HEK293 (cell line): ENCODE results near the gene ADH4.

Source experiments
- CTCF ChIA-PET: fragments of 350-600 bp; formaldehyde crosslinking; extraction: SDS; loops from one replicate; lab custom pipeline; 2021; ENCODE audit warnings: antibody characterized with exemption; lab: Yijun Ruan, JAX
- POLR2A ChIA-PET: fragments of 300-600 bp; formaldehyde crosslinking; extraction: SDS; loops from one replicate; lab custom pipeline; 2020; ENCODE audit warnings: antibody characterized with exemption, inconsistent platforms; lab: Yijun Ruan, JAX
- H3K27ac ChIP-seq: fragments of 200-500 bp; sonication (Bioruptor generic); 2 replicates; pipeline ENCODE4 v1.5.1; 2014; ENCODE audit warnings: low read depth, low read length, control low read depth, inconsistent platforms; ENCODE audit errors: extremely low read depth
- H3K36me3 ChIP-seq, 2 experiments: fragments of 200-500 bp in 1 of 2; sonication (Bioruptor generic) in 1 of 2; 1 replicate in 1 of 2; 2 replicates in 1 of 2; pipeline ENCODE4 v1.5.1; 2014 to 2017; ENCODE audit warnings: inconsistent platforms in 2 of 2, low read length in 2 of 2; ENCODE audit not compliant: control insufficient read depth in 2 of 2, insufficient read depth in 1 of 2
- H3K4me1 ChIP-seq: fragments of 200-500 bp; sonication (Bioruptor generic); 2 replicates; pipeline ENCODE4 v1.5.1; 2014; ENCODE audit warnings: mild to moderate bottlenecking, low read length, inconsistent platforms; ENCODE audit not compliant: control insufficient read depth, insufficient read depth
- H3K4me3 ChIP-seq: 2 replicates; pipeline ENCODE4 v1.5.1; 2011; ENCODE audit warnings: low read depth, mild to moderate bottlenecking, control low read depth, low read length, moderate library complexity
- H3K9me3 ChIP-seq: fragments of 200-500 bp; sonication (Bioruptor generic); 2 replicates; pipeline ENCODE4 v1.5.1; 2014; ENCODE audit warnings: low read depth, low read length, inconsistent platforms; ENCODE audit not compliant: control insufficient read depth, insufficient read depth
- AEBP2 ChIP-seq: fragments of 450-650 bp; formaldehyde crosslinking; IDR thresholded peaks from 2 replicates; pipeline ENCODE4 v1.5.1; 2016; ENCODE audit warnings: missing biosample characterization, missing genetic modification characterization, borderline replicate concordance
- BCL11A ChIP-seq: fragments of 450-650 bp; formaldehyde crosslinking; IDR thresholded peaks from 2 replicates; pipeline ENCODE4 v1.5.1; 2016; ENCODE audit warnings: low read depth, missing biosample characterization, missing genetic modification characterization
- BCL11B ChIP-seq: fragments of 450-650 bp; formaldehyde crosslinking; IDR thresholded peaks from 2 replicates; pipeline ENCODE4 v1.5.1; 2016; ENCODE audit warnings: low read depth, missing biosample characterization, missing genetic modification characterization
- GLI4 ChIP-seq: fragments of 450-650 bp; formaldehyde crosslinking; IDR thresholded peaks from 2 replicates; pipeline ENCODE4 v1.5.1; 2016; ENCODE audit warnings: missing biosample characterization, missing genetic modification characterization
- HOXA7 ChIP-seq: sonication (generic); formaldehyde crosslinking; IDR thresholded peaks from 2 replicates; pipeline ENCODE4 v1.8.1; 2022; ENCODE audit warnings: missing genetic modification reagents, borderline replicate concordance
- KLF1 ChIP-seq: fragments of 450-650 bp; formaldehyde crosslinking; IDR thresholded peaks from 2 replicates; pipeline ENCODE4 v1.5.1; 2016; ENCODE audit warnings: missing biosample characterization, missing genetic modification characterization
- OVOL3 ChIP-seq: fragments of 450-650 bp; formaldehyde crosslinking; IDR thresholded peaks from 2 replicates; pipeline ENCODE4 v1.5.1; 2016; ENCODE audit warnings: missing biosample characterization, missing genetic modification characterization
- PATZ1 ChIP-seq: fragments of 450-650 bp; formaldehyde crosslinking; IDR thresholded peaks from 2 replicates; pipeline ENCODE4 v1.5.1; 2016; ENCODE audit warnings: missing biosample characterization, missing genetic modification characterization
- RBAK ChIP-seq: fragments of 450-650 bp; formaldehyde crosslinking; IDR thresholded peaks from 2 replicates; pipeline ENCODE4 v1.5.1; 2016; ENCODE audit warnings: missing biosample characterization, missing genetic modification characterization
- ZBTB17 ChIP-seq: fragments of 450-650 bp; formaldehyde crosslinking; IDR thresholded peaks from 2 replicates; pipeline ENCODE4 v1.5.1; 2016; ENCODE audit warnings: missing biosample characterization, missing genetic modification characterization
- ZBTB20 ChIP-seq: fragments of 450-650 bp; formaldehyde crosslinking; IDR thresholded peaks from 2 replicates; pipeline ENCODE4 v1.5.1; 2016; ENCODE audit warnings: missing biosample characterization, missing genetic modification characterization
- ZBTB21 ChIP-seq: fragments of 450-650 bp; formaldehyde crosslinking; IDR thresholded peaks from 2 replicates; pipeline ENCODE4 v1.5.1; 2017; ENCODE audit warnings: missing biosample characterization, missing genetic modification characterization
- ZEB2 ChIP-seq: fragments of 450-650 bp; formaldehyde crosslinking; IDR thresholded peaks from 2 replicates; pipeline ENCODE4 v1.5.1; 2016; ENCODE audit warnings: missing biosample characterization, missing genetic modification characterization
- ZFP3 ChIP-seq: fragments of 450-650 bp; formaldehyde crosslinking; IDR thresholded peaks from 2 replicates; pipeline ENCODE4 v1.5.1; 2016; ENCODE audit warnings: low read depth, missing biosample characterization, missing genetic modification characterization
- ZFP41 ChIP-seq: fragments of 450-650 bp; formaldehyde crosslinking; IDR thresholded peaks from 2 replicates; pipeline ENCODE4 v1.5.1; 2016; ENCODE audit warnings: missing biosample characterization, missing genetic modification characterization, borderline replicate concordance
- ZFP69B ChIP-seq: fragments of 450-650 bp; formaldehyde crosslinking; IDR thresholded peaks from 2 replicates; pipeline ENCODE4 v1.5.1; 2016; ENCODE audit warnings: missing biosample characterization, missing genetic modification characterization
- ZNF16 ChIP-seq: fragments of 450-650 bp; formaldehyde crosslinking; IDR thresholded peaks from 2 replicates; pipeline ENCODE4 v1.5.1; 2016; ENCODE audit warnings: low read depth, missing biosample characterization, missing genetic modification characterization
- ZNF175 ChIP-seq: fragments of 450-650 bp; formaldehyde crosslinking; IDR thresholded peaks from 2 replicates; pipeline ENCODE4 v1.5.1; 2016; ENCODE audit warnings: missing biosample characterization, missing genetic modification characterization
- ZNF202 ChIP-seq: fragments of 450-650 bp; formaldehyde crosslinking; IDR thresholded peaks from 2 replicates; pipeline ENCODE4 v1.5.1; 2016; ENCODE audit warnings: missing biosample characterization, missing genetic modification characterization, borderline replicate concordance
- ZNF248 ChIP-seq: fragments of 450-650 bp; formaldehyde crosslinking; IDR thresholded peaks from 2 replicates; pipeline ENCODE4 v1.5.1; 2017; ENCODE audit warnings: missing biosample characterization, missing genetic modification characterization
- ZNF274 ChIP-seq, 2 experiments: fragments of 200-500 bp in 1 of 2; fragments of 450-650 bp in 1 of 2; sonication (Bioruptor generic) in 1 of 2; formaldehyde crosslinking in 1 of 2; IDR thresholded peaks; 2 replicates each; pipeline versions ENCODE4 v1.5.1 to v1.6.1; 2014 to 2016; ENCODE audit warnings: borderline replicate concordance in 1 of 2, inconsistent platforms in 1 of 2, low read length in 1 of 2, missing biosample characterization in 1 of 2, missing genetic modification characterization in 1 of 2
- ZNF433 ChIP-seq: fragments of 450-650 bp; formaldehyde crosslinking; IDR thresholded peaks from 2 replicates; pipeline ENCODE4 v1.5.1; 2016; ENCODE audit warnings: missing biosample characterization, missing genetic modification characterization, low read depth
- ZNF600 ChIP-seq: fragments of 450-650 bp; formaldehyde crosslinking; IDR thresholded peaks from 2 replicates; pipeline ENCODE4 v1.5.1; 2016; ENCODE audit warnings: missing biosample characterization, missing genetic modification characterization
- ZNF639 ChIP-seq: fragments of 450-650 bp; formaldehyde crosslinking; IDR thresholded peaks from 2 replicates; pipeline ENCODE4 v1.5.1; 2016; ENCODE audit warnings: missing biosample characterization, missing genetic modification characterization
- ZNF645 ChIP-seq: fragments of 450-650 bp; formaldehyde crosslinking; IDR thresholded peaks from 2 replicates; pipeline ENCODE4; 2016; ENCODE audit warnings: missing biosample characterization, missing genetic modification characterization
- ZNF654 ChIP-seq: fragments of 450-650 bp; formaldehyde crosslinking; IDR thresholded peaks from 2 replicates; pipeline ENCODE4 v1.5.1; 2016; ENCODE audit warnings: low read depth, missing biosample characterization, missing genetic modification characterization
- ZNF664 ChIP-seq: fragments of 450-650 bp; formaldehyde crosslinking; IDR thresholded peaks from 2 replicates; pipeline ENCODE4 v1.5.1; 2016; ENCODE audit warnings: missing biosample characterization, missing genetic modification characterization
- ZSCAN16 ChIP-seq: fragments of 450-650 bp; formaldehyde crosslinking; IDR thresholded peaks from 2 replicates; pipeline ENCODE4 v1.5.1; 2016; ENCODE audit warnings: missing biosample characterization, missing genetic modification characterization
- ZSCAN18 ChIP-seq: fragments of 450-650 bp; formaldehyde crosslinking; IDR thresholded peaks from 2 replicates; pipeline ENCODE4 v1.5.1; 2016; ENCODE audit warnings: missing biosample characterization, missing genetic modification characterization

The ADH4 gene

GRCh38 chr4:99149426-99150019 lies 5.4 kb upstream of the ADH4 start:
- Histone ChIP-seq H3K36me3 (no peaks in the 10 kb centered on the region), H3K9me3 (no peaks in the 10 kb centered on the region), H3K4me1 (no peaks in the 10 kb centered on the region), H3K4me3 (no peak overlapping the region), H3K27ac (no peak overlapping the region)
- CTCF ChIA-PET, result interaction anchor here (0.6 kb wide), 1 partner anchor 425 kb away, joined by 3 read pairs; no protein-coding TSS in a partner anchor
- TF ChIP-seq ZNF248, result no peak
- TF ChIP-seq ZNF600 (tag by site-specific recombination), result no peak
- no peak for TF ChIP-seq RBAK (tag by site-specific recombination)
- TF ChIP-seq ZNF664 (tag by site-specific recombination), result no peak
- TF ChIP-seq ZNF639 (tag by site-specific recombination), result no peak
- TF ChIP-seq ZFP69B (tag by site-specific recombination), result no peak
- TF ChIP-seq ZNF202 (tag by site-specific recombination), result no peak
- no peak for TF ChIP-seq KLF1 (tag by site-specific recombination)
- no peak for TF ChIP-seq ZNF274 (IDR thresholded peaks at IDR 0.05; ENCODE audit: low read length)
- TF ChIP-seq ZNF274 (tag by site-specific recombination; IDR thresholded peaks at IDR 0.05; ENCODE audit: borderline replicate concordance), result no peak
- no peak for TF ChIP-seq ZNF175 (tag by site-specific recombination)
- TF ChIP-seq OVOL3, result no peak
- TF ChIP-seq ZSCAN16 (tag by site-specific recombination), result no peak
- no peak for TF ChIP-seq HOXA7
- TF ChIP-seq ZNF654 (tag by site-specific recombination), result no peak
- no peak for TF ChIP-seq ZNF645 (tag by site-specific recombination)
- no peak for TF ChIP-seq ZNF433 (tag by site-specific recombination)
- TF ChIP-seq ZBTB21 (tag by site-specific recombination), result no peak
- no peak for TF ChIP-seq ZBTB17 (tag by site-specific recombination)
- no peak for TF ChIP-seq ZFP41 (tag by site-specific recombination)
- no peak for TF ChIP-seq ZNF16 (tag by site-specific recombination)
- POLR2A ChIA-PET, result no interaction called here

GRCh38 chr4:99148550-99148949 lies 4.5 kb upstream of the ADH4 start:
- Histone ChIP-seq H3K9me3 (no peaks in the 10 kb centered on the region), H3K36me3 (no peaks in the 10 kb centered on the region), H3K4me3 (no peak overlapping the region), H3K27ac (no peak overlapping the region), H3K4me1 (no peaks in the 10 kb centered on the region)
- ChIA-PET POLR2A (no interaction called here), CTCF (no interaction called here)
- TF ChIP-seq AEBP2 (tag by site-specific recombination), result no peak
- TF ChIP-seq ZSCAN18 (tag by site-specific recombination), result no peak
- no peak for TF ChIP-seq PATZ1 (tag by site-specific recombination)
- no peak for TF ChIP-seq BCL11B (tag by site-specific recombination)
- TF ChIP-seq ZFP3 (tag by site-specific recombination), result no peak
- TF ChIP-seq ZBTB20 (tag by site-specific recombination), result no peak
- no peak for TF ChIP-seq BCL11A (tag by site-specific recombination)
- no peak for TF ChIP-seq HOXA7
- TF ChIP-seq GLI4 (tag by site-specific recombination), result no peak
- TF ChIP-seq ZEB2 (tag by site-specific recombination), result no peak
- no peak for TF ChIP-seq KLF1 (tag by site-specific recombination)
